Measurements from ENCODE around the gene NDUFB5. TPM values are rescaled to one million over a fixed set of nuclear protein-coding genes. Genes with fewer than 3 reads are reported as not detected.

NDUFB5 gene
- total RNA-seq, 1 experiment from 2014 or later, result 116 TPM

DNA sequence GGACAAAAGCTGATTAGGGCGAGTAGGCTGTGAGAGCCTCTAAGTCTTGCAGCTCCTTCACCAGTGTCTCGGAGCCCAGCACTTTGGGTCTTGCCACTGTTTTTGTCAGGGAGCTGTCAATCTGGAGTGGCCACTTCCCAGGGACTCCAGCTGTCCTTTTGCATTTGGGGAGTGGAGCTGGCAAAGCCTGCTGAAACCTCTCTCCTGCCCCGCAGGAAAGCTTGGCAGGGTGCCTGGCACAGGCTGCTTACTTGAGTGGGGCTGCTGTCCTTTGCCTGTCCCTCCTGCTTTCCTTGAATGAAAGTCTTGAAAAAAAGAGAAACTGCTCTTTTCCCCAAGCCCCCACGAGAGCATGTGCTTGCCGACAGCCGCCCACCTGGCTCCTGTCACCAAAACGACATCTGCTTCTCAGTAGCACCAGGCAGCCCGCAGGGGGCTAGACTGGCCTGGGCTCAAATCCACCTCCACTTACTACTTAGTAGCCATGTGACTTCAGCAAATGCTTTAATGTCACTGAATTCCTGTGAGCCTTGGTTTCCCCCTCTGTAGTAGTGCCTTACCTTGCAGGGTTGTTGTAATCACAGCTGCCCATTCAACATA is 61.9 kb downstream of the NDUFB5 start (continued):
- TF ChIP-seq CTCF (IDR thresholded peaks at IDR 0.05 in 2 of 3, conservative IDR thresholded peaks at IDR 0.05 in 1 of 3; ENCODE audit: borderline replicate concordance in 1 of 3, insufficient read depth in 1 of 3, low read depth in 2 of 3, low read length in 2 of 3), result no peak

- no TSS peak for BruUV-seq (replicated peaks)
- DNase-seq (ENCODE audit: low read depth, low spot score) (no peak), ATAC-seq (no peak)
- POLR2A ChIA-PET, result no interaction called here
- H3K9me2 ChIP-seq (ENCODE audit: insufficient read depth), result no peaks in the 10 kb centered on the region
- H3K79me2 ChIP-seq (ENCODE audit: insufficient read depth, low read length), result peaks cover 93% of the 10 kb centered on the region
- H3K4me1 ChIP-seq (ENCODE audit: control insufficient read depth in 1 of 2, insufficient read depth in 2 of 2, low read length in 2 of 2), result peaks cover 10 to 21% of the 10 kb centered on the region in 2 experiments
- H3K4me2 ChIP-seq (ENCODE audit: low read length), result no peak overlapping the region
- no peak overlapping the region for H2AFZ ChIP-seq (ENCODE audit: low read depth, low read length, poor library complexity, severe bottlenecking)
- H3K4me3 ChIP-seq (replicated peaks in 1 of 2; ENCODE audit: low read depth in 1 of 2, low read length in 2 of 2), result no peak overlapping the region
- H3K27me3 ChIP-seq (ENCODE audit: insufficient read depth, low read length), result no peaks in the 10 kb centered on the region
- CTCF ChIA-PET, result no interaction called here
- no peak overlapping the region for H3K27ac ChIP-seq (ENCODE audit: low read depth, low read length)
- H3K36me3 ChIP-seq (ENCODE audit: control insufficient read depth in 1 of 2, insufficient read depth in 2 of 2, low read length in 2 of 2), result no peaks in the 10 kb centered on the region
- H4K20me1 ChIP-seq (ENCODE audit: insufficient read depth), result no peaks in the 10 kb centered on the region
- intact Hi-C loops (cut with micrococcal nuclease), result no loop called here
- TF ChIP-seq FOSL1 (IDR thresholded peaks at IDR 0.05; ENCODE audit: low read depth) (no peak), ZNF274 (IDR thresholded peaks at IDR 0.05; ENCODE audit: low read depth, low read length) (no peak), TCF7L2 (IDR thresholded peaks at IDR 0.05; ENCODE audit: borderline replicate concordance, extremely low read depth, insufficient read depth, insufficient read length) (no peak), POLR2AphosphoS5 (IDR thresholded peaks at IDR 0.05; ENCODE audit: low read depth, low read length) (no peak), SRF (IDR thresholded peaks at IDR 0.05; ENCODE audit: low read depth) (no peak)
- RAD21 ChIA-PET (ENCODE audit: low non-redundant PET in 1 of 2, low total read pairs in 2 of 2, uncharacterized antibody in 2 of 2, unreplicated experiment in 2 of 2), result no interaction called here
- no peak overlapping the region for H3K9ac ChIP-seq (ENCODE audit: low read length)
- H3K9me3 ChIP-seq (ENCODE audit: control insufficient read depth in 1 of 2, insufficient read depth in 1 of 2, low read depth in 1 of 2, low read length in 2 of 2), result no peaks in the 10 kb centered on the region
Observed at GRCh38 chr3:179668429-179668828, 63.8 kb downstream of the NDUFB5 start.
